Keratinocyte (primary cell): Measurements from ENCODE around the gene ULK4. TPM values are rescaled to one million over a fixed set of nuclear protein-coding genes. Genes with fewer than 3 reads are reported as not detected.
"Not testable (repeated sequence)": the region's sequence is repeated elsewhere in the genome, so short reads cannot be mapped to it uniquely, and the experiment has no call there.

Experiments used
- DNase-seq: peaks from one replicate; pipeline ENCODE4 v3.0.0-alpha.2; 2011; ENCODE audit warnings: low read depth, missing footprints, low spot score
- FAIRE-seq: peaks from 2 replicates; lab custom pipeline; 2011; peaks lifted over from hg19 to GRCh38; lab: Jason Lieb, UNC
- H2AFZ ChIP-seq: 2 replicates; pipeline ENCODE4 v1.6.0; 2012; ENCODE audit warnings: low read length, control low read depth, inconsistent platforms; ENCODE audit not compliant: control insufficient read depth
- H3K27ac ChIP-seq: 2 replicates; pipeline ENCODE4 v1.5.1; 2011; ENCODE audit warnings: low read length; ENCODE audit not compliant: control insufficient read depth, insufficient read depth
- H3K27me3 ChIP-seq: 3 replicates; pipeline ENCODE4 v1.6.0; 2011; ENCODE audit warnings: low read length; ENCODE audit not compliant: control insufficient read depth, insufficient read depth; ENCODE audit errors: extremely low read depth
- H3K36me3 ChIP-seq, 2 experiments: 2 replicates in 1 of 2; 3 replicates in 1 of 2; pipeline ENCODE4 v1.5.1; 2011; ENCODE audit warnings: low read length in 2 of 2, mild to moderate bottlenecking in 1 of 2; ENCODE audit not compliant: control insufficient read depth in 2 of 2, insufficient read depth in 2 of 2; ENCODE audit errors: extremely low read depth in 1 of 2
- H3K4me1 ChIP-seq: 3 replicates; pipeline ENCODE4 v1.5.1; 2011; ENCODE audit warnings: low read length; ENCODE audit not compliant: control insufficient read depth, insufficient read depth; ENCODE audit errors: extremely low read depth
- H3K4me2 ChIP-seq: 3 replicates; pipeline ENCODE4 v1.6.0; 2011; ENCODE audit warnings: low read depth, low read length; ENCODE audit not compliant: control insufficient read depth, insufficient read depth; ENCODE audit errors: extremely low read depth
- H3K4me3 ChIP-seq, 3 experiments: fragments of 200-600 bp in 1 of 3; sonication (generic) in 1 of 3; 2 replicates in 2 of 3; 3 replicates in 1 of 3; pipeline ENCODE4 v1.5.1; 2011 to 2016; ENCODE audit warnings: low read length in 3 of 3, mild to moderate bottlenecking in 3 of 3, control low read depth in 2 of 3, inconsistent platforms in 1 of 3, low read depth in 1 of 3, mixed read lengths in 1 of 3, mixed run types in 1 of 3, moderate library complexity in 1 of 3; ENCODE audit not compliant: control insufficient read depth in 2 of 3, insufficient read depth in 2 of 3; ENCODE audit errors: extremely low read depth in 1 of 3
- H3K79me2 ChIP-seq: 2 replicates; pipeline ENCODE4 v1.6.0; 2012; ENCODE audit warnings: low read length; ENCODE audit not compliant: control insufficient read depth, insufficient read depth
- H3K9ac ChIP-seq: 3 replicates; pipeline ENCODE4 v1.6.0; 2011; ENCODE audit warnings: low read length; ENCODE audit not compliant: control insufficient read depth, insufficient read depth; ENCODE audit errors: extremely low read depth
- H3K9me1 ChIP-seq: 3 replicates; pipeline ENCODE4 v1.6.0; 2011; ENCODE audit warnings: low read length; ENCODE audit not compliant: control insufficient read depth, insufficient read depth; ENCODE audit errors: extremely low read depth
- H3K9me3 ChIP-seq: 2 replicates; pipeline ENCODE4 v1.5.1; 2012; ENCODE audit warnings: low read depth, low read length; ENCODE audit not compliant: control insufficient read depth
- H4K20me1 ChIP-seq: 3 replicates; pipeline ENCODE4 v1.6.0; 2011; ENCODE audit warnings: low read length; ENCODE audit not compliant: control insufficient read depth, insufficient read depth; ENCODE audit errors: extremely low read depth
- CTCF ChIP-seq, 3 experiments: IDR thresholded peaks in 1 of 3; conservative IDR thresholded peaks in 1 of 3; optimal IDR thresholded peaks in 1 of 3; 2 replicates in 2 of 3; 3 replicates in 1 of 3; pipeline versions ENCODE3 to v1.5.1; 2011; ENCODE audit warnings: low read length in 3 of 3, mild to moderate bottlenecking in 3 of 3, moderate library complexity in 2 of 3, control low read depth in 1 of 3, inconsistent platforms in 1 of 3; ENCODE audit not compliant: insufficient read depth in 2 of 3; ENCODE audit errors: extremely low read depth in 1 of 3
- EZH2 ChIP-seq: IDR thresholded peaks from one replicate; pipeline ENCODE4 v1.6.1; 2012; ENCODE audit warnings: inconsistent platforms, mild to moderate bottlenecking, low read length, moderate library complexity
- dilution Hi-C: fragments of 300-500 bp; cut with MboI; formaldehyde crosslinking; loops from one replicate; pipeline ENCODE4 v1.7.0; 2020; ENCODE audit warnings: low sequenced_read_pairs; ENCODE audit not compliant: extremely low pct_ligation_motif_present
- polyA plus RNA-seq, 5 experiments: library from polyadenylated mRNA; depleted of rRNA in 3 of 5; stranded (reverse) in 3 of 5; stranded (forward) in 1 of 5; unstranded in 1 of 5; fragments of >200 nt; gene quantifications; 1 replicate in 1 of 5; 2 replicates in 3 of 5; 3 replicates in 1 of 5; pipeline versions ENCODE4 v1.2.1 to v1.2.3, GENCODE V29; 2011 to 2012; ENCODE audit warnings: missing spikeins in 2 of 5, low read depth in 1 of 5, low replicate concordance in 1 of 5

Gene ULK4
- polyA plus RNA-seq, 1 donor (not counting 4 experiments of a cell fraction or from before 2014, with no cell fraction given): 6.1 TPM

GRCh38 chr3:41881233-41881821 is 80.6 kb downstream of the ULK4 start:
- dilution Hi-C loops: no loop called here
- no peaks in the 10 kb centered on the region for H3K27me3 ChIP-seq
- H3K9me1 ChIP-seq: no peaks in the 10 kb centered on the region
- H3K36me3 ChIP-seq: no peaks in the 10 kb centered on the region
- H3K27ac ChIP-seq: no peak overlapping the region
- FAIRE-seq (peak; percentile 74), DNase-seq (no peak)
- no peak overlapping the region for H2AFZ ChIP-seq
- H3K79me2 ChIP-seq: no peaks in the 10 kb centered on the region
- H3K4me1 ChIP-seq: no peaks in the 10 kb centered on the region
- H4K20me1 ChIP-seq: no peaks in the 10 kb centered on the region
- no peaks in the 10 kb centered on the region for H3K9me3 ChIP-seq
- no peak overlapping the region for H3K4me3 ChIP-seq
- peak in 2 of 3 experiments; percentile 36 to 42 for TF ChIP-seq CTCF (optimal IDR thresholded peaks at IDR 0.05 in 1 of 3, IDR thresholded peaks at IDR 0.05 in 1 of 3, conservative IDR thresholded peaks at IDR 0.05 in 1 of 3; ENCODE audit: extremely low read depth in 1 of 3, insufficient read depth in 2 of 3, low read length in 3 of 3)
- no peak for TF ChIP-seq EZH2
- H3K4me2 ChIP-seq: no peak overlapping the region
- no peak overlapping the region for H3K9ac ChIP-seq

GRCh38 chr3:41880387-41880786 is 81.5 kb downstream of the ULK4 start:
- H3K36me3 ChIP-seq: no peaks in the 10 kb centered on the region
- H3K79me2 ChIP-seq: no peaks in the 10 kb centered on the region
- H3K4me2 ChIP-seq: no peak overlapping the region
- no peak for FAIRE-seq
- no peak overlapping the region for H3K27ac ChIP-seq
- H3K9ac ChIP-seq: no peak overlapping the region
- no peak overlapping the region for H2AFZ ChIP-seq
- no peaks in the 10 kb centered on the region for H3K9me3 ChIP-seq
- H3K9me1 ChIP-seq: no peaks in the 10 kb centered on the region
- no peaks in the 10 kb centered on the region for H3K27me3 ChIP-seq
- H3K4me3 ChIP-seq: no peak overlapping the region
- no peaks in the 10 kb centered on the region for H3K4me1 ChIP-seq
- H4K20me1 ChIP-seq: no peaks in the 10 kb centered on the region
- dilution Hi-C loops: no loop called here
- no peak for DNase-seq
- no peak for TF ChIP-seq EZH2
- no peak for TF ChIP-seq CTCF (optimal IDR thresholded peaks at IDR 0.05 in 1 of 3, IDR thresholded peaks at IDR 0.05 in 1 of 3, conservative IDR thresholded peaks at IDR 0.05 in 1 of 3; ENCODE audit: extremely low read depth in 1 of 3, insufficient read depth in 2 of 3, low read length in 3 of 3)

GRCh38 chr3:41877741-41878140 is 84.2 kb downstream of the ULK4 start:
- H3K4me3 ChIP-seq, H3K9me3 ChIP-seq, H3K9ac ChIP-seq, H3K79me2 ChIP-seq, H3K27me3 ChIP-seq, FAIRE-seq, H3K4me2 ChIP-seq, dilution Hi-C loops, H3K9me1 ChIP-seq, H4K20me1 ChIP-seq, H3K4me1 ChIP-seq, H3K27ac ChIP-seq, H2AFZ ChIP-seq, DNase-seq, H3K36me3 ChIP-seq: not testable (repeated sequence)
